GM12878 (cell line): ENCODE measurements around the gene FAT4. TPM values are rescaled to one million over a fixed set of nuclear protein-coding genes. Genes with fewer than 3 reads are reported as not detected.

Experiments used
- ATAC-seq: fragments of 200-7000 bp; cut with Tn5 transposase; 3 replicates; pipeline ENCODE4 v1.9.1; 2020; ENCODE audit warnings: mild to moderate bottlenecking, moderate library complexity
- BruUV-seq: library from RNA; stranded (reverse); fragments of 400-500 nt; replicated peaks from 2 replicates; lab custom pipeline; 2021; lab: Mats Ljungman, UMichigan
- CTCF ChIA-PET: fragments of 300-600 bp; sonication (Branson Sonifier 250); formaldehyde crosslinking; extraction: SDS; loops from one replicate; lab custom pipeline; 2021; ENCODE audit warnings: inconsistent platforms; lab: Yijun Ruan, JAX
- POLR2A ChIA-PET: fragments of 350-600 bp; formaldehyde crosslinking; extraction: SDS; loops from one replicate; lab custom pipeline; 2021; ENCODE audit warnings: inconsistent platforms; lab: Charles Lee
- RAD21 ChIA-PET: fragments of 300-600 bp; sonication (Branson Sonifier 250); formaldehyde crosslinking; loops from one replicate; lab custom pipeline; 2023; ENCODE audit warnings: antibody characterized with exemption; ENCODE audit not compliant: unreplicated experiment; lab: Charles Lee
- SMC1A ChIA-PET: fragments of 300-600 bp; sonication (Branson Sonifier 250); formaldehyde crosslinking; loops from one replicate; lab custom pipeline; 2023; ENCODE audit not compliant: unreplicated experiment, uncharacterized antibody; lab: Charles Lee
- DNase-seq: peaks from one replicate; pipeline ENCODE4 v3.0.0-alpha.2; 2011; ENCODE audit warnings: low read depth, low spot score
- FAIRE-seq: peaks from 3 replicates; lab custom pipeline; 2011; peaks lifted over from hg19 to GRCh38; lab: Jason Lieb, UNC
- H2AFZ ChIP-seq: 2 replicates; pipeline ENCODE4 v1.6.0; 2011; ENCODE audit warnings: low read depth, low read length, control low read depth; ENCODE audit not compliant: control insufficient read depth
- H3K27ac ChIP-seq: 2 replicates; pipeline ENCODE4 v1.5.1; 2011; ENCODE audit warnings: control low read depth; ENCODE audit not compliant: control insufficient read depth, insufficient read depth
- H3K27me3 ChIP-seq, 2 experiments: replicated peaks in 1 of 2; 2 replicates each; pipeline versions ENCODE4 v1.6.0 to v1.6.1; 2011; ENCODE audit warnings: low read length in 1 of 2; ENCODE audit not compliant: control insufficient read depth in 2 of 2, insufficient read depth in 2 of 2
- H3K36me3 ChIP-seq, 2 experiments: 2 replicates each; pipeline ENCODE4 v1.5.1; 2011; ENCODE audit warnings: low read length in 1 of 2; ENCODE audit not compliant: control insufficient read depth in 2 of 2, insufficient read depth in 2 of 2
- H3K4me1 ChIP-seq: 2 replicates; pipeline ENCODE4 v1.6.1; 2011; ENCODE audit warnings: mild to moderate bottlenecking, low read length, moderate library complexity, mixed read lengths; ENCODE audit not compliant: control insufficient read depth, insufficient read depth
- H3K4me2 ChIP-seq: 2 replicates; pipeline ENCODE4 v1.6.0; 2011; ENCODE audit warnings: control low read depth; ENCODE audit not compliant: control insufficient read depth, insufficient read depth
- H3K4me3 ChIP-seq: fragments of 200-600 bp; sonication (generic); 2 replicates; pipeline ENCODE4 v1.5.1; 2016
- H3K79me2 ChIP-seq: 2 replicates; pipeline ENCODE4 v1.6.0; 2011; ENCODE audit warnings: low read length; ENCODE audit not compliant: control insufficient read depth, insufficient read depth
- H3K9ac ChIP-seq: 2 replicates; pipeline ENCODE4 v1.8.0; 2011; ENCODE audit warnings: low read length, control low read depth, mixed read lengths; ENCODE audit not compliant: control insufficient read depth, insufficient read depth
- H3K9me3 ChIP-seq: replicated peaks from 3 replicates; pipeline ENCODE4 v1.5.1; 2011; ENCODE audit warnings: mild to moderate bottlenecking, low read length; ENCODE audit not compliant: control insufficient read depth, insufficient read depth
- H4K20me1 ChIP-seq: 2 replicates; pipeline ENCODE4 v1.6.0; 2011; ENCODE audit not compliant: control insufficient read depth, insufficient read depth
- BMI1 ChIP-seq: fragments of 450-650 bp; IDR thresholded peaks from 2 replicates; pipeline ENCODE4 v1.6.1; 2016; ENCODE audit warnings: mild to moderate bottlenecking, moderate library complexity, borderline replicate concordance
- E2F4 ChIP-seq: IDR thresholded peaks from 2 replicates; pipeline ENCODE4 v1.6.1; 2012; ENCODE audit warnings: low read depth, low read length, improper control_type of control experiment
- EZH2 ChIP-seq: IDR thresholded peaks from 2 replicates; pipeline ENCODE4 v1.6.1; 2012; ENCODE audit warnings: low read depth, mild to moderate bottlenecking, control low read depth, inconsistent platforms, low read length, borderline replicate concordance; ENCODE audit not compliant: control insufficient read depth
- GABPA ChIP-seq: IDR thresholded peaks from 2 replicates; pipeline ENCODE4 v1.6.1; 2014; ENCODE audit warnings: antibody characterized with exemption, low read depth, mild to moderate bottlenecking, inconsistent platforms
- JUND ChIP-seq: IDR thresholded peaks from 2 replicates; pipeline ENCODE4 v1.6.1; 2012; ENCODE audit warnings: low read depth, mild to moderate bottlenecking, low read length, improper control_type of control experiment, moderate library complexity
- LARP7 ChIP-seq: fragments of 450-650 bp; IDR thresholded peaks from 2 replicates; pipeline ENCODE4 v1.6.1; 2017; ENCODE audit warnings: mild to moderate bottlenecking
- MXI1 ChIP-seq: fragments of 150-350 bp; IDR thresholded peaks from 2 replicates; pipeline ENCODE4 v1.6.1; 2011; ENCODE audit warnings: low read depth, mild to moderate bottlenecking, inconsistent platforms, low read length, improper control_type of control experiment
- MYC ChIP-seq: IDR thresholded peaks from 2 replicates; pipeline ENCODE4 v1.6.1; 2011; ENCODE audit warnings: mild to moderate bottlenecking, low read length, moderate library complexity, inconsistent platforms; ENCODE audit not compliant: insufficient read depth, insufficient replicate concordance, insufficient read length, severe bottlenecking
- NFYA ChIP-seq: IDR thresholded peaks from 2 replicates; pipeline ENCODE4 v1.6.1; 2011; ENCODE audit warnings: low read depth, mild to moderate bottlenecking, low read length, improper control_type of control experiment, borderline replicate concordance
- PAX5 ChIP-seq: IDR thresholded peaks from 2 replicates; pipeline ENCODE4 v1.6.1; 2011; ENCODE audit warnings: low read depth, low read length, borderline replicate concordance
- RB1 ChIP-seq: fragments of 450-650 bp; formaldehyde crosslinking; IDR thresholded peaks from 2 replicates; pipeline ENCODE4 v1.6.1; 2017; ENCODE audit warnings: mild to moderate bottlenecking, borderline replicate concordance
- REST ChIP-seq: IDR thresholded peaks from 2 replicates; pipeline ENCODE4 v1.6.1; 2012; ENCODE audit warnings: mild to moderate bottlenecking, low read depth, low read length
- TCF12 ChIP-seq: IDR thresholded peaks from 2 replicates; pipeline ENCODE4 v1.6.1; 2011; ENCODE audit warnings: low read depth, mild to moderate bottlenecking, low read length
- ZNF592 ChIP-seq: fragments of 450-650 bp; IDR thresholded peaks from 2 replicates; pipeline ENCODE4 v1.6.1; 2017; ENCODE audit warnings: mild to moderate bottlenecking, moderate library complexity
- ZZZ3 ChIP-seq: IDR thresholded peaks from 2 replicates; pipeline ENCODE4 v1.6.1; 2011; ENCODE audit warnings: low read depth; ENCODE audit not compliant: control insufficient read depth, insufficient read length
- WGBS: methylation state at CpG from one replicate; pipeline ENCODE4 v1.1.6; 2016; ENCODE audit warnings: low lambda C conversion rate; ENCODE audit not compliant: insufficient replicate concordance, insufficient coverage; ENCODE audit errors: missing lambda C conversion rate; 5-methylcytosine and 5-hydroxymethylcytosine counted together
- in situ Hi-C: fragments of 300-500 bp; cut with MboI; formaldehyde crosslinking; loops from 9 replicates; pipeline ENCODE4 v1.14.3; 2018; ENCODE audit warnings: mixed read lengths
- intact Hi-C: fragments of 100-400 bp; cut with micrococcal nuclease; formaldehyde crosslinking; loops from one replicate; pipeline ENCODE4 v1.14.2; 2022; ENCODE audit not compliant: unreplicated experiment
- polyA plus RNA-seq, 11 experiments: library from polyadenylated mRNA; depleted of rRNA in 4 of 11; unstranded in 6 of 11; stranded (reverse) in 5 of 11; fragments of >200 nt; fragmentation: Nextera tagmentation in 4 of 11; fragmentation: Illumina TruSeq in 1 of 11; extraction: Ambion mirVana in 4 of 11; extraction: Trizol in 1 of 11; gene quantifications; 1 replicate in 1 of 11; 2 replicates in 10 of 11; pipeline versions ENCODE4 v1.2.1 to v1.2.3, GENCODE V29; 2011 to 2016; ENCODE audit warnings: inconsistent platforms in 2 of 11, missing spikeins in 2 of 11, low read depth in 1 of 11
- total RNA-seq, 4 experiments: library from RNA; depleted of rRNA in 3 of 4; stranded (reverse); fragments of >200 nt in 3 of 4; fragmentation: Illumina TruSeq in 1 of 4; extraction: Trizol in 1 of 4; gene quantifications; 2 replicates each; pipeline versions ENCODE4 v1.2.1 to v1.2.3, GENCODE V29; 2013 to 2021
- TF ChIP-seq, protein P1 (sequence below): IDR thresholded peaks from 2 replicates; pipeline ENCODE4 v1.6.1; 2012; ENCODE audit warnings: low read depth, low read length, improper control_type of control experiment

Gene FAT4
- total and polyA plus RNA-seq, 10 of the 15 experiments (the other 5 are each of a cell fraction or from before 2014, with no cell fraction given): 0.03 TPM; not detected in 9

DNA sequence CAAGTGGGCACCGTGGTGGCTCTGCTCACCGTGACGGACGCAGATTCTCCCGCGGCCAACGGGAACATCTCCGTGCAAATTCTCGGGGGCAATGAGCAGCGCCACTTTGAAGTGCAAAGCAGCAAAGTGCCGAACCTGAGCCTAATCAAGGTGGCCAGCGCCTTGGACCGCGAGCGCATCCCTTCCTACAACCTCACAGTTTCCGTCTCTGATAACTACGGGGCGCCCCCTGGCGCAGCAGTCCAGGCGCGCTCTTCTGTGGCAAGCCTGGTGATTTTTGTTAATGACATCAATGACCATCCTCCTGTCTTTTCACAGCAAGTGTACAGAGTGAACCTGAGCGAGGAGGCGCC, 2.7 kb downstream of the FAT4 start:
- ChIA-PET SMC1A (no interaction called here), POLR2A (no interaction called here), CTCF (interaction anchor here (0.5 kb wide), 1 partner anchor 1906 kb away, joined by 3 read pairs; no protein-coding TSS in a partner anchor), RAD21 (no interaction called here)
- Histone ChIP-seq H3K79me2 (no peaks in the 10 kb centered on the region), H3K27ac (no peak overlapping the region), H3K27me3 (peaks cover 6 to 29% of the 10 kb centered on the region in 2 experiments), H3K9ac (no peak overlapping the region), H3K4me3 (no peak overlapping the region), H3K36me3 (no peaks in the 10 kb centered on the region), H3K4me1 (no peaks in the 10 kb centered on the region), H3K4me2 (no peak overlapping the region), H4K20me1 (no peaks in the 10 kb centered on the region), H2AFZ (no peak overlapping the region), H3K9me3 (no peaks in the 10 kb centered on the region; the same call in 2 of the 3 replicates)
- no peak for FAIRE-seq
- ATAC-seq: no peak
- intact Hi-C loops: loop anchor here (10.0 kb wide), 1 partner anchor 657 kb away; no protein-coding TSS in a partner anchor
- WGBS: 31% methylated on average over 18 of the region's 23 CpGs
- in situ Hi-C loops: loop anchor here (10.0 kb wide), 1 partner anchor 1287 kb away; no protein-coding TSS in a partner anchor
- BruUV-seq: no TSS peak
- no peak for DNase-seq
- TF ChIP-seq REST (no peak), TCF12 (no peak), EZH2 (no peak), NFYA (no peak), RB1 (no peak), MYC (no peak), E2F4 (no peak), GABPA (no peak), MXI1 (no peak), PAX5 (no peak), BMI1 (no peak), ZZZ3 (no peak), JUND (no peak), LARP7 (no peak), ZNF592 (no peak)
- TF ChIP-seq, protein P1, sequence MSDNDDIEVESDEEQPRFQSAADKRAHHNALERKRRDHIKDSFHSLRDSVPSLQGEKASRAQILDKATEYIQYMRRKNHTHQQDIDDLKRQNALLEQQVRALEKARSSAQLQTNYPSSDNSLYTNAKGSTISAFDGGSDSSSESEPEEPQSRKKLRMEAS: no peak
